Stimulated activated CD8-positive, alpha-beta memory T cell treated with anti-CD3 and anti-CD28 coated beads, Interleukin-7, amount 100 ng/mL, for 24 hours (primary cell): Measurements from ENCODE around the gene NIT1.
"Not testable (repeated sequence)": the region's sequence is repeated elsewhere in the genome, so short reads cannot be mapped to it uniquely, and the experiment has no call there.

Experiments used
- DNase-seq: peaks from one replicate; pipeline ENCODE4 v3.0.0-alpha.2; 2020; ENCODE audit warnings: low read depth

Gene NIT1

DNA sequence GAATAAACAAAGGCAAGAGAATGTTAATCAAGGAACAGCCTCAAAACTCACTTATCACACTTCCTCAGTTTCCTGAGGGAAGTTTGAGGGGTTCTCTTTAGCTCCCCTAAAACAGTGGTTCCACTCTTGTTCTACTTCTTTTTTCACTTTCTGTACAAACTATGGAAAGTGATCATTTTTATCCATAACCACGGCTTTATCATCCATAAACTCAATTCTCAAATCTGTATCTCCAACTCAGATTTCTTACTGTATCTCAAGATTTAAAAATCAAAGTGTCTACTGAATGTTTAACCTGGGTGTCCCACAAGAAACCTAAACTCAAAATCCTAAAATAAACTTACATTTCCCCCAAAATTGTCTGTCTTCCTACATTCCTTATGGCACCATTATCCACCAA lies 4.0 kb upstream of the NIT1 start:
- DNase-seq, result no peak

DNA sequence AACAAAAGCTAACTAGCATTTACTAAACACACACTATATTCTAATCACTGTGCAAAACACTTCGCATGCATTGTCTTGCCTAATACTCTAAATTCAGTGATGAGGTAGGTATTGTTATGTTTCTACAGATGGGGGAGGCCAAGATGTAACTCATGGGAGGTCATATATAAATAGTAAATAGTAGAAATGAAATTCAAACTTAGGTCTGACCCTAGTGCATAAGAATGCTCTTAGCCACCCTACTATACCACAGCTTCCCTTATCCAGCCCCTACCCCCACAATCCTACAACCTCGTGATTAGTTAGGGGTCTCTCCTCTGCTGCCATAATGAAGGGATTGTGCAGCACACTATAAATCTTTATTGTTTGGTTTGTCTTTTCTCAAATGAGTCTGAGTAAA lies 3.3 kb upstream of the NIT1 start:
- DNase-seq, result no peak

DNA sequence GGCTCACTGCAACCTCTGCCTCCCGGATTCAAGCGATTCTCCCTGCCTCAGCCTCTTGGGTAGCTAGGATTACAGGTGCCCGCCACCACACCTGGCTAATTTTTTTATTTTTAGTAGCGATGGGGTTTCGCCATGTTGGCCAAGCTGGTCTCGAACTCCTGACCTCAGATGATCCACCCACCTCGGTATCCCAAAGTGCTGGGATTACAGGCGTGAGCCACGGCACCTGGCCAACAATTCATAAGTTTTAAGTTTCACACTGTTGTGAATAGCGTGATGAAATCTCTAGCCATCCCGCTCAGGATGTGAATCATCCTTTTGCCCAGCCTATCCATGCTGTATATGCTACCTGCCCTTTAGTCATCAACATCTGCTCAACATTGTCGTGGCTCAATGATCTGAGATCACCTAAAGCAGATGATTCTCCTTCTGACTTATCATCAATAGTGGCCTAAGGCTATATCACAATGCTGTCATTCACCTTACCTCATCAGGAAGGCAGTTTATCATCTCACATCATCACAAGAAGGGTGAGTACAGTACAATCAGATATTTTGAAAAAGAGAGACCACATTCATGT lies 2.7 kb upstream of the NIT1 start:
- no peak for DNase-seq

DNA sequence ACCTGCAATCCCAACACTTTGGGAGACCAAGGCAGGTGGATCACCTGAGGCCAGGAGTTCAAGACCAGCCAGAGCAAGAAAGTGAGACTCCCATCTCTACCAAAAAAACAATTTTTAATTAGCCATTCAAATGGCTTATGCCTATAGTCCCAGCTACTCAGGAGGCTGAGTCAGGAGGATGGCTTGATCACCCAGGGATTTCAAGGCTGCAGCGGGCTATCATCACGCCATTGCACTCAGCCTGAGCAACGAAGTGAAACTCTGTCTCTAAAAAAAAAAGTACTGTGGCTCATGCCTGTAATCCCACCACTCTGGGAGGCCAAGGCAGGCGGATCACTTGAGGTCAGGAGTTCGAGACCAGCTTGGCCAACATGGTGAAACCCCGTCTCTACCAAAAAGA lies 1.9 kb upstream of the NIT1 start:
- not testable (repeated sequence) for DNase-seq

- no peak for DNase-seq
These were observed 1.4 kb downstream of the NIT1 start for GRCh38 chr1:161119092-161119903.

- DNase-seq, result no peak
These were observed 3.2 kb downstream of the NIT1 start for GRCh38 chr1:161121042-161121650.

DNA sequence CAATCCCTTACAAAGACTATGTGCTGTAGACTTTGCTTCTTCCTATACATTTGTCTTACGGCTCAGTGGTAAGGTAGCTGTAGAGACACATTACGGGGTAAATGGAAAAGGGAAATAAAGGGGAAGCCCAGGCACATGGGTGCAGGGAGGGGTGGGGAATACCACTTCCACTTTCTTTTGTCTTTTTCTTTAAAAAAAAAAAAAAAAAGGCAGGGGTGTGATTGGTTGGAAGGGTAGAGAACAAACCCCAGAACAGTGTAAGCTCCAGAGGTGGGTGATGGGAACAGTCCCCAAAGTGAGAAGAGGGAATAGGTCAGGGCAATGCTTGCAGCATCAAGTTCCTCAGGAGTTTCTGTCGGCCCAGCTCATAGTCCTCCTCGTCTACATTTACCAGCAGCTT lies 3.9 kb downstream of the NIT1 start:
- no peak for DNase-seq

GRCh38 chr1:161122967-161123366 lies 5.1 kb downstream of the NIT1 start:
- no peak for DNase-seq

- no peak for DNase-seq
These were observed 9.7 kb downstream of the NIT1 start for GRCh38 chr1:161127649-161128048.

DNA sequence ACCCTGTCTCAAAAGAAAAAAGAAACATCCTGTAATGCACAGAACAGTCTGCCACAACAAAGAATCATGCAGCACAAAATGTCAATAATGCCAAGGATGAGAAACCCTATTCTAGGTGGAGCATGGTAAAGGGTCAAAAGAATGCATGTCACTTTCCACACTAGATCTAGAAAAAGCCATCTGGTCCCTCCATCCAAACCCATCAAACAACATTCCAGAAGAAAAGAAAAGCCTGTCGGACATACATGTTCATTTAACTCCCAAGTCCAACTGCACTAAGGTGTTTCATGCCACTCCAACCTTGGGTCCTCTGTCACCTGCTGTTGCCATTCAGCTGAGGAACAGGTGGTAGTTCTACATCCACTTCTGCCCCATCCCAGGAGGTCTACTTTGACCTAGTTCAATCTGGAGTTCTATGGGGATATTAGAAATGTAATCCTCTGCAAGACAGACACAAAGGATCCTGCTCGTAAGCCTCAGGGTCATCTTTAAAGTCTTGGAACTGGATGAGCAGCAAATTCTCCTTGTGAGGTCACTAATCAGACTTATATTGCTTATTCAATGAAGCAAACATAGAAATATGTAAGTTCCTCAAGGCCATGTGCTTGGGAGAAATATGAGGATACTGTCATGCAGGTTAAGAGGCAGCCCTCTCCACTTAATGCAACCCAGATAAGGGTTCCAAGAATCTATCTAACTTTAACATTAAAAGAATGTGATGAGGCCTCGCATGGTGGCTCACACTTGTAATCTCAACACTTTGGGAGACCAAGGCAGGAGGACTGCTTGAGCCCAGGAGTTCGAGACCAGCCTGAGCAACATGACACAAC lies 10.9 kb downstream of the NIT1 start:
- no peak for DNase-seq

- DNase-seq, result no peak
These were observed 12.4 kb downstream of the NIT1 start for GRCh38 chr1:161130266-161130665.

DNA sequence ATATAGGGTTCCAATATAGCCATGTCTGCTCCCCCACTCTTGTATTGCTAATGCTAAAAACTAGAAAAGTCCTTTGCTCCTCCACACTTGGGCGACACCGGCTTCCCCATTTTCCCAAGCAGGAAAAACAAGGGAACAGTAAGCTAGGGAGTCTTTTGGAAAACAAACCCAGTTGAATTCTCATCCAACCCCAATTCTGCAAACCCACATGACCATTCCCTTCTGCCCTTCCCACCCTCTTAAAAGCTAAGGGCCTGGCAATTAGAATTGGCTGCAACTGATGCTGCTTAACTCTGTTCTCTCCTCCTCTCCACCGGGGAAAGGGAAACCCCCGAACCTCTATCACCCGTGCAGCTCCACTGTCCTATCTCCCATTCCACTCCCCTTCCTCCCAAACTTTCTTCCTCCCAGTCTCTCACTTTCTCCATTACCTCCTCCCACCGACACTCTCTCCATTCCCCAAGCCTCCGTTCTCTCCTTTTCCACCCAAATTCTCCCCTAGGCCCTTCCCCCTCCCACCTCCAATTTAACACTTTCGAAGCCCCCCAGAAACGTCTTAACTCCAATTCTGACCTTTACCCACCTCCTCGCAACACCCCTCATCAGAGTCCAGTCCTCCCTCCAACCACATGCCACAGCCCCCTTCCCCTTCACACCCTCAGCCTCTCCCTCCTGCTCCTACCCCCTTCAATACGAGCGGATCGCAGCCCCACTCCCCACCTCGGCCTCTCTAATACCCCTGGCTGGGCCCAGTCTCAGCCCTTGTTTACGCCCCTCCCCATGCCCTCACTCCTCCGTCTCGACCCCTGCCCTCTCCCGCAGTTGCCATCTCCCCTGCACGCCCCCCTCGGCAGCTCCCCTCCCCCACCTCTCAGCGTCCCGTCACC lies 13.9 kb downstream of the NIT1 start:
- no peak for DNase-seq

DNA sequence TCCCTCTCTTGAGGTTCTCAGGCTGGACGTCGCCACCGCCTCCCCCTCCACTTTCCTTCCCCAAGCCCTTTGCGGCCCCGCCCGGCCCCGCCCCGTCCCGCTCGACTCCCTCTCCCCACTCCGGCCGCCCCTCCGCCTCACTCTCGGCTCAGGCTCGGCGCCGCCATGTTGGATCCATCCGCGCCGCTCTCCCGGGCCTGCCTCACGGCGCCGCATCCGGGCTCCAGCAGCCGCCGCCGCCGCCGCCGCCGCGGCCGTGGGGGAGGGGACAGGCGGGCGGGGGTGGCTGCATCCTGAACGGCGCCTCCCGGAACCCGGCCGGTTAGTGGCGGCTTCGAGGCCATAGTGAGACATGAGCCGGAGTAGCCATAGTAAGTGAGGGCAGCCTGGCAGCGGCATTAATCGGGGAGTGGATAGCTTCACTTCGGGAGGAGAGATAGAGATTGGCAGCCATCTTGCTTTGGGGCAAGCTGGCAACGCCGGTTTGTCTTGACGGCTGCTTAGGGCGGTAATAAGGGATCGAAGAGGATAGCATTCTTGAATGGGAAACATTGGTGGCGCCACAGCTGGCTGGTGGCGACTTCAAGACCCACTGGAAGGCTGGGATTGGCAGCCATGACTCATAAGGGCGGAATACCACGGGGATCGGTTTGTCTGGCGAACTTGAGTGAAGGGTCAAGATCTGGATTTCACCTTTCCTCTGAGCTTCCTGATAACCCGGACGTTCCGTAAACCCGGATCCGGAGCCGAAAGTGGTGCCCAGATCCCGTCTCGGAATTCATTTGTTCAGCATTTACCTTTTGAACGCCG lies 14.7 kb downstream of the NIT1 start, which contains the start of gene DEDD:
TSS of gene DEDD (minus strand) at position 258 of the 810 bp plus-strand sequence. CDS start 8,205 bp downstream, outside the sequence.
- DNase-seq, result peak; percentile 75

- DNase-seq, result no peak
These were observed 15.4 kb downstream of the NIT1 start for GRCh38 chr1:161133220-161133740.

- DNase-seq, result no peak
These were observed 20.0 kb downstream of the NIT1 start for GRCh38 chr1:161137881-161138280.

- no peak for DNase-seq
These were observed 20.5 kb downstream of the NIT1 start for GRCh38 chr1:161138431-161138830.

- DNase-seq, result no peak
These were observed 21.9 kb downstream of the NIT1 start for GRCh38 chr1:161139766-161140165.

- no peak for DNase-seq
These were observed 23.0 kb downstream of the NIT1 start for GRCh38 chr1:161140755-161141400.

GRCh38 chr1:161145832-161146231 lies 27.9 kb downstream of the NIT1 start:
- DNase-seq, result no peak

DNA sequence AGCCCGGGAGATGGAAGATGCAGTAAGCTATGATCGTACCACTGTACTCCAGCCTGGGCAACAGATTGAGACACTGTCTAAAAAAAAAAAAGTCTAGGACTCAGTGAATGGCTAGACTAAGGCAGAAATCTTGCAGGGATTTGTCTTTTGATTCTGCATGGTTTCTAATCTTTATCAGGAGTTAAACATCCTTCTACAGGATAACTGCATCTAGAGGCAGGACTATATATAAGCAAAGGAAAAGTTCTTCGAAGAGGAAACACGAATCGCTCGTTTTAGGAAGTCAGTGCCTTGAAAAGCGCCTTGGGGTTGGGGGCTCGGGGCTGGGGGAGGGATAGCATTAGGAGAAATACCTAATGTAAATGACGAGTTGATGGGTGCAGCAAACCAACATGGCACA lies 35.3 kb downstream of the NIT1 start:
- no peak for DNase-seq
